Keratinocyte (primary cell): ENCODE measurements around the gene THBS4. TPM values are rescaled to one million over a fixed set of nuclear protein-coding genes. Genes with fewer than 3 reads are reported as not detected.

ENCODE experiments used
- DNase-seq: peaks from one replicate; pipeline ENCODE4 v3.0.0-alpha.2; 2011; ENCODE audit warnings: low read depth, missing footprints, low spot score
- FAIRE-seq: peaks from 2 replicates; lab custom pipeline; 2011; peaks lifted over from hg19 to GRCh38; lab: Jason Lieb, UNC
- H2AFZ ChIP-seq: 2 replicates; pipeline ENCODE4 v1.6.0; 2012; ENCODE audit warnings: low read length, control low read depth, inconsistent platforms; ENCODE audit not compliant: control insufficient read depth
- H3K27ac ChIP-seq: 2 replicates; pipeline ENCODE4 v1.5.1; 2011; ENCODE audit warnings: low read length; ENCODE audit not compliant: control insufficient read depth, insufficient read depth
- H3K27me3 ChIP-seq: 3 replicates; pipeline ENCODE4 v1.6.0; 2011; ENCODE audit warnings: low read length; ENCODE audit not compliant: control insufficient read depth, insufficient read depth; ENCODE audit errors: extremely low read depth
- H3K36me3 ChIP-seq, 2 experiments: 2 replicates in 1 of 2; 3 replicates in 1 of 2; pipeline ENCODE4 v1.5.1; 2011; ENCODE audit warnings: low read length in 2 of 2, mild to moderate bottlenecking in 1 of 2; ENCODE audit not compliant: control insufficient read depth in 2 of 2, insufficient read depth in 2 of 2; ENCODE audit errors: extremely low read depth in 1 of 2
- H3K4me1 ChIP-seq: 3 replicates; pipeline ENCODE4 v1.5.1; 2011; ENCODE audit warnings: low read length; ENCODE audit not compliant: control insufficient read depth, insufficient read depth; ENCODE audit errors: extremely low read depth
- H3K4me2 ChIP-seq: 3 replicates; pipeline ENCODE4 v1.6.0; 2011; ENCODE audit warnings: low read depth, low read length; ENCODE audit not compliant: control insufficient read depth, insufficient read depth; ENCODE audit errors: extremely low read depth
- H3K4me3 ChIP-seq, 3 experiments: fragments of 200-600 bp in 1 of 3; sonication (generic) in 1 of 3; 2 replicates in 2 of 3; 3 replicates in 1 of 3; pipeline ENCODE4 v1.5.1; 2011 to 2016; ENCODE audit warnings: low read length in 3 of 3, mild to moderate bottlenecking in 3 of 3, control low read depth in 2 of 3, inconsistent platforms in 1 of 3, low read depth in 1 of 3, mixed read lengths in 1 of 3, mixed run types in 1 of 3, moderate library complexity in 1 of 3; ENCODE audit not compliant: control insufficient read depth in 2 of 3, insufficient read depth in 2 of 3; ENCODE audit errors: extremely low read depth in 1 of 3
- H3K79me2 ChIP-seq: 2 replicates; pipeline ENCODE4 v1.6.0; 2012; ENCODE audit warnings: low read length; ENCODE audit not compliant: control insufficient read depth, insufficient read depth
- H3K9ac ChIP-seq: 3 replicates; pipeline ENCODE4 v1.6.0; 2011; ENCODE audit warnings: low read length; ENCODE audit not compliant: control insufficient read depth, insufficient read depth; ENCODE audit errors: extremely low read depth
- H3K9me1 ChIP-seq: 3 replicates; pipeline ENCODE4 v1.6.0; 2011; ENCODE audit warnings: low read length; ENCODE audit not compliant: control insufficient read depth, insufficient read depth; ENCODE audit errors: extremely low read depth
- H3K9me3 ChIP-seq: 2 replicates; pipeline ENCODE4 v1.5.1; 2012; ENCODE audit warnings: low read depth, low read length; ENCODE audit not compliant: control insufficient read depth
- H4K20me1 ChIP-seq: 3 replicates; pipeline ENCODE4 v1.6.0; 2011; ENCODE audit warnings: low read length; ENCODE audit not compliant: control insufficient read depth, insufficient read depth; ENCODE audit errors: extremely low read depth
- EZH2 ChIP-seq: IDR thresholded peaks from one replicate; pipeline ENCODE4 v1.6.1; 2012; ENCODE audit warnings: inconsistent platforms, mild to moderate bottlenecking, low read length, moderate library complexity
- dilution Hi-C: fragments of 300-500 bp; cut with MboI; formaldehyde crosslinking; loops from one replicate; pipeline ENCODE4 v1.7.0; 2020; ENCODE audit warnings: low sequenced_read_pairs; ENCODE audit not compliant: extremely low pct_ligation_motif_present
- polyA plus RNA-seq, 5 experiments: library from polyadenylated mRNA; depleted of rRNA in 3 of 5; stranded (reverse) in 3 of 5; stranded (forward) in 1 of 5; unstranded in 1 of 5; fragments of >200 nt; gene quantifications; 1 replicate in 1 of 5; 2 replicates in 3 of 5; 3 replicates in 1 of 5; pipeline versions ENCODE4 v1.2.1 to v1.2.3, GENCODE V29; 2011 to 2012; ENCODE audit warnings: missing spikeins in 2 of 5, low read depth in 1 of 5, low replicate concordance in 1 of 5
- small RNA-seq, 3 experiments: library from RNA; depleted of rRNA; stranded (forward); fragments of <200 nt; gene quantifications; one replicate each; pipeline ENCODE3, GENCODE V24; 2012; ENCODE audit warnings: low read depth in 3 of 3, low replicate concordance in 1 of 3; ENCODE audit not compliant: insufficient read length in 3 of 3
- TF ChIP-seq, protein P1 (sequence below), 3 experiments: IDR thresholded peaks in 1 of 3; conservative IDR thresholded peaks in 1 of 3; optimal IDR thresholded peaks in 1 of 3; 2 replicates in 2 of 3; 3 replicates in 1 of 3; pipeline versions ENCODE3 to v1.5.1; 2011; ENCODE audit warnings: low read length in 3 of 3, mild to moderate bottlenecking in 3 of 3, moderate library complexity in 2 of 3, control low read depth in 1 of 3, inconsistent platforms in 1 of 3; ENCODE audit not compliant: insufficient read depth in 2 of 3; ENCODE audit errors: extremely low read depth in 1 of 3

The THBS4 gene
- polyA plus RNA-seq, 1 donor (not counting 4 experiments of a cell fraction or from before 2014, with no cell fraction given) = 0.47 TPM

DNA sequence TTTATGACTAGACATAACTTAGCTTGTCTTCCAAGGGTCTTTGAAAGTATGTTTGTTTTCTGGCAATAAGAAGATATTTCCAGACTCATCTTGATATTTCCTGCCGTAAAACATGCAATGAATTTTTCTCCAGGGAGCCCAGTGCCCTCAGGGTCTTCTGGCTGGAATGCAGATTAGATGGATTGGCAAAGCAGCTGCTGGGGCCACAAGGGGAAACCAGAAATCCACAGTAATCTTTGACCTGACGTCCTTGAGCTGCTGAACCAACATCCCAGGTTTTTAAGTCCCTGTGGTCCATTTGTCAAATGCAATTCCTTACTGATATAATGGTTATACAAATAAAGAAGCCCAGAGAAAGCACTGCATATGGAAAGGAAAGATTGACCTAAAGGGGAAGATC is 93.0 kb downstream of the THBS4 start:
- Histone ChIP-seq H3K9me3 (no peaks in the 10 kb centered on the region), H2AFZ (no peak overlapping the region), H3K9ac (no peak overlapping the region), H3K4me2 (no peak overlapping the region), H3K27me3 (no peaks in the 10 kb centered on the region), H3K36me3 (no peaks in the 10 kb centered on the region), H3K9me1 (no peaks in the 10 kb centered on the region), H3K4me1 (no peaks in the 10 kb centered on the region), H3K79me2 (no peaks in the 10 kb centered on the region), H4K20me1 (no peaks in the 10 kb centered on the region), H3K4me3 (no peak overlapping the region), H3K27ac (no peak overlapping the region)
- TF ChIP-seq, protein P1, sequence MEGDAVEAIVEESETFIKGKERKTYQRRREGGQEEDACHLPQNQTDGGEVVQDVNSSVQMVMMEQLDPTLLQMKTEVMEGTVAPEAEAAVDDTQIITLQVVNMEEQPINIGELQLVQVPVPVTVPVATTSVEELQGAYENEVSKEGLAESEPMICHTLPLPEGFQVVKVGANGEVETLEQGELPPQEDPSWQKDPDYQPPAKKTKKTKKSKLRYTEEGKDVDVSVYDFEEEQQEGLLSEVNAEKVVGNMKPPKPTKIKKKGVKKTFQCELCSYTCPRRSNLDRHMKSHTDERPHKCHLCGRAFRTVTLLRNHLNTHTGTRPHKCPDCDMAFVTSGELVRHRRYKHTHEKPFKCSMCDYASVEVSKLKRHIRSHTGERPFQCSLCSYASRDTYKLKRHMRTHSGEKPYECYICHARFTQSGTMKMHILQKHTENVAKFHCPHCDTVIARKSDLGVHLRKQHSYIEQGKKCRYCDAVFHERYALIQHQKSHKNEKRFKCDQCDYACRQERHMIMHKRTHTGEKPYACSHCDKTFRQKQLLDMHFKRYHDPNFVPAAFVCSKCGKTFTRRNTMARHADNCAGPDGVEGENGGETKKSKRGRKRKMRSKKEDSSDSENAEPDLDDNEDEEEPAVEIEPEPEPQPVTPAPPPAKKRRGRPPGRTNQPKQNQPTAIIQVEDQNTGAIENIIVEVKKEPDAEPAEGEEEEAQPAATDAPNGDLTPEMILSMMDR (optimal IDR thresholded peaks at IDR 0.05 in 1 of 3, IDR thresholded peaks at IDR 0.05 in 1 of 3, conservative IDR thresholded peaks at IDR 0.05 in 1 of 3; ENCODE audit: extremely low read depth in 1 of 3, insufficient read depth in 2 of 3, low read length in 3 of 3) = no peak
- dilution Hi-C loops = no loop called here
- FAIRE-seq = no peak
- DNase-seq = no peak

DNA sequence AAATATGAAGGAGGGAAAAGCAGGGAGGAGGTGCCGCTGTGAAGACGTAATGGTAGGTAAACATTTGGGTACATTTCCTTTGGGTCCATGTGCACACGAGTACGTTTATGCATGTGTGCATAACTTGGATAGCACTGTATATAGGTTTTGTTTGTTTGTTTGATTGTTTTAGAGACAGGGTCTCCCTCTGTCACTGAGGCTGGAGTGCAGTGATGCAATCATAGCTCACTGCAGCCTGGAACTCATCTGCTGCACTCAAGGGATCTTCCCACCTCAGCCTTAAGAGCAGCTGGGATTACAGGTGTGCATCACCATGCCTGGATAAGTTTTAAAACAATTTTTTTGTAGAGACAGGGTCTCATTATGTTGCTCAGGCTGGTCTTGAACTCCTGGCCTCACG is 94.0 kb downstream of the THBS4 start:
- H3K27me3 ChIP-seq = no peaks in the 10 kb centered on the region
- no peak overlapping the region for H3K27ac ChIP-seq
- no peaks in the 10 kb centered on the region for H3K9me1 ChIP-seq
- H4K20me1 ChIP-seq = no peaks in the 10 kb centered on the region
- no peak overlapping the region for H3K4me3 ChIP-seq
- H2AFZ ChIP-seq = no peak overlapping the region
- FAIRE-seq (no peak), DNase-seq (no peak)
- H3K79me2 ChIP-seq = no peaks in the 10 kb centered on the region
- no peaks in the 10 kb centered on the region for H3K9me3 ChIP-seq
- no peak overlapping the region for H3K4me2 ChIP-seq
- TF ChIP-seq, protein P1 (optimal IDR thresholded peaks at IDR 0.05 in 1 of 3, IDR thresholded peaks at IDR 0.05 in 1 of 3, conservative IDR thresholded peaks at IDR 0.05 in 1 of 3; ENCODE audit: extremely low read depth in 1 of 3, insufficient read depth in 2 of 3, low read length in 3 of 3) = no peak
- TF ChIP-seq EZH2 = no peak
- H3K9ac ChIP-seq = no peak overlapping the region
- H3K4me1 ChIP-seq = no peaks in the 10 kb centered on the region
- dilution Hi-C loops = no loop called here
- H3K36me3 ChIP-seq = no peaks in the 10 kb centered on the region

Small RNAs within 50 kb of the gene (small RNA-seq; reads per million reads assigned to genes)
- gene TRMT112P2 = 0 reads per million in 3 experiments

Other genes with a start within 250 kb of the THBS4 start
- gene MTX3, start 44.1 kb upstream of the THBS4 start, polyA plus RNA-seq = 10.0 to 14.3 TPM (median 11.1 TPM) in 3 replicates
- gene SERINC5, start 220.7 kb downstream of the THBS4 start, polyA plus RNA-seq = 20.0 to 22.8 TPM (median 22.2 TPM) in 3 replicates